Panc1 (cell line): ENCODE data around the gene TP53I11. TPM values are rescaled to one million over a fixed set of nuclear protein-coding genes. Genes with fewer than 3 reads are reported as not detected.

ENCODE experiments used
- ATAC-seq: fragments of 200-7000 bp; cut with Tn5 transposase; 2 replicates; pipeline ENCODE4 v1.9.1; 2020; ENCODE audit warnings: mild to moderate bottlenecking, moderate library complexity
- BruUV-seq: library from RNA; stranded (reverse); fragments of 400-500 nt; replicated peaks from 2 replicates; lab custom pipeline; 2021; lab: Mats Ljungman, UMichigan
- CTCF ChIA-PET: fragments of 300-600 bp; sonication (Branson Sonifier 250); formaldehyde crosslinking; loops from one replicate; lab custom pipeline; 2022; ENCODE audit warnings: antibody characterized with exemption; lab: Charles Lee
- POLR2A ChIA-PET: fragments of 300-600 bp; sonication (Branson Sonifier 250); formaldehyde crosslinking; loops from one replicate; lab custom pipeline; 2022; ENCODE audit warnings: antibody characterized with exemption; lab: Charles Lee
- DNase-seq: peaks from one replicate; pipeline ENCODE4 v3.0.0-alpha.2; 2010; ENCODE audit warnings: low read depth, low spot score
- H3K27ac ChIP-seq: 2 replicates; pipeline ENCODE4 v1.5.1; 2011; ENCODE audit warnings: mild to moderate bottlenecking, low read length, inconsistent platforms
- H3K27me3 ChIP-seq: fragments of 200-500 bp; sonication (Bioruptor generic); 2 replicates; pipeline ENCODE4 v1.6.0; 2014; ENCODE audit warnings: low read length, inconsistent platforms; ENCODE audit not compliant: control insufficient read depth, insufficient read depth
- H3K36me3 ChIP-seq: fragments of 200-500 bp; sonication (Bioruptor generic); 2 replicates; pipeline ENCODE4 v1.5.1; 2014; ENCODE audit warnings: inconsistent platforms, mild to moderate bottlenecking, low read length, moderate library complexity; ENCODE audit not compliant: control insufficient read depth, insufficient read depth
- H3K4me1 ChIP-seq: 2 replicates; pipeline ENCODE4 v1.5.1; 2011; ENCODE audit warnings: inconsistent platforms, mild to moderate bottlenecking, low read length, moderate library complexity; ENCODE audit not compliant: control insufficient read depth, insufficient read depth
- H3K4me3 ChIP-seq, 2 experiments: 2 replicates each; pipeline ENCODE4 v1.5.1; 2011 to 2012; ENCODE audit warnings: low read depth in 2 of 2, low read length in 2 of 2, mild to moderate bottlenecking in 2 of 2, inconsistent platforms in 1 of 2, moderate library complexity in 1 of 2
- H3K9me3 ChIP-seq: fragments of 200-500 bp; sonication (Bioruptor generic); 2 replicates; pipeline ENCODE4 v1.5.1; 2014; ENCODE audit warnings: low read depth, mild to moderate bottlenecking, inconsistent platforms, low read length, moderate library complexity; ENCODE audit not compliant: control insufficient read depth, insufficient read depth
- POLR2AphosphoS5 ChIP-seq: IDR thresholded peaks from 2 replicates; pipeline ENCODE4 v1.6.1; 2012; ENCODE audit warnings: mild to moderate bottlenecking, low read depth, low read length, moderate library complexity
- SIN3A ChIP-seq: IDR thresholded peaks from 2 replicates; pipeline ENCODE4 v1.6.1; 2012; ENCODE audit warnings: low read depth, mild to moderate bottlenecking, low read length, moderate library complexity, borderline replicate concordance; ENCODE audit not compliant: insufficient read depth
- TCF7L2 ChIP-seq: IDR thresholded peaks from 2 replicates; pipeline ENCODE4 v1.6.1; 2011; ENCODE audit warnings: mild to moderate bottlenecking, low read depth, low read length, inconsistent platforms
- in situ Hi-C: cut with HindIII; loops from 2 replicates; pipeline ENCODE4 v1.10.0; 2016; ENCODE audit warnings: low sequenced_read_pairs, low pct_unique_long_range_greater_than_20kb
- intact Hi-C: fragments of 100-400 bp; cut with micrococcal nuclease; formaldehyde crosslinking; loops from one replicate; pipeline ENCODE4 v1.10.0; 2022; ENCODE audit not compliant: unreplicated experiment
- total RNA-seq: library from RNA; stranded (reverse); gene quantifications from one replicate; pipeline ENCODE4 v1.2.1, GENCODE V29; 2021; ENCODE audit not compliant: unreplicated experiment
- TF ChIP-seq, protein P1 (sequence below): fragments of 450-650 bp; IDR thresholded peaks from 2 replicates; pipeline ENCODE4 v1.5.1; 2017; ENCODE audit warnings: mild to moderate bottlenecking
- TF ChIP-seq, protein P2 (sequence below), 2 experiments: IDR thresholded peaks; 2 replicates each; pipeline ENCODE4 v1.6.1; 2011 to 2012; ENCODE audit warnings: low read depth in 2 of 2, control low read depth in 1 of 2, low read length in 1 of 2, mild to moderate bottlenecking in 1 of 2, moderate library complexity in 1 of 2; ENCODE audit not compliant: insufficient read depth in 1 of 2

Gene TP53I11
- total RNA-seq, 1 experiment from 2014 or later: 132 TPM

DNA sequence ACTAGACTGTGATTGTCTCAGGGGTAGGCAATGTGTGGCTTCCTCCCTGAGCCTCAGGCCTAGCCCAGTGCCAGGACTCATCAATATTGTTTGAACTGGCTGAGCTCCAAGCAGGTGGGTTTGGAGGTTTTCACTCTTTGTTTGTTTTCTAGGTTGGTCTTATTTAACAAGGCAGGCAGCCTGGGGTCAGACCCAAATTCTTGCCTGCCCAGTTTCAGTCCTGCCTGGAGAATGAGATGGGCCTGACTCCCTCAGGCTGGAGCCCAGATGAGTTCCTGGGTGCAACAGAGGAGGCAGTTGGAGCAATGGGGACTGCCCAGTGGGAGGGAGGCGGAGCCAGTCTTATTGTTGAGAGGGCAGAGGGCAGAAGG lies 28.3 kb upstream of the TP53I11 start:
- ChIA-PET CTCF (interaction anchor here (0.6 to 1.5 kb wide), 3 partner anchors 18 to 126 kb away, joined by 3 to 6 read pairs (median 4); no protein-coding TSS in a partner anchor), POLR2A (no interaction called here)
- peaks cover 49% of the 10 kb centered on the region for H3K4me1 ChIP-seq
- no TSS peak for BruUV-seq
- TF ChIP-seq SIN3A (no peak), POLR2AphosphoS5 (peak; percentile 78)
- TF ChIP-seq, protein P1, sequence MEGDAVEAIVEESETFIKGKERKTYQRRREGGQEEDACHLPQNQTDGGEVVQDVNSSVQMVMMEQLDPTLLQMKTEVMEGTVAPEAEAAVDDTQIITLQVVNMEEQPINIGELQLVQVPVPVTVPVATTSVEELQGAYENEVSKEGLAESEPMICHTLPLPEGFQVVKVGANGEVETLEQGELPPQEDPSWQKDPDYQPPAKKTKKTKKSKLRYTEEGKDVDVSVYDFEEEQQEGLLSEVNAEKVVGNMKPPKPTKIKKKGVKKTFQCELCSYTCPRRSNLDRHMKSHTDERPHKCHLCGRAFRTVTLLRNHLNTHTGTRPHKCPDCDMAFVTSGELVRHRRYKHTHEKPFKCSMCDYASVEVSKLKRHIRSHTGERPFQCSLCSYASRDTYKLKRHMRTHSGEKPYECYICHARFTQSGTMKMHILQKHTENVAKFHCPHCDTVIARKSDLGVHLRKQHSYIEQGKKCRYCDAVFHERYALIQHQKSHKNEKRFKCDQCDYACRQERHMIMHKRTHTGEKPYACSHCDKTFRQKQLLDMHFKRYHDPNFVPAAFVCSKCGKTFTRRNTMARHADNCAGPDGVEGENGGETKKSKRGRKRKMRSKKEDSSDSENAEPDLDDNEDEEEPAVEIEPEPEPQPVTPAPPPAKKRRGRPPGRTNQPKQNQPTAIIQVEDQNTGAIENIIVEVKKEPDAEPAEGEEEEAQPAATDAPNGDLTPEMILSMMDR: no peak
- H3K27ac ChIP-seq: peak overlapping the region; percentile 91
- peak overlapping the region in 1 of 2 experiments; percentile 25; a peak in 2 of 4 replicates for H3K4me3 ChIP-seq
- in situ Hi-C loops (no loop called here), intact Hi-C loops (no loop called here)
- ATAC-seq (peak; percentile 78), DNase-seq (peak; percentile 61)
- H3K27me3 ChIP-seq: no peaks in the 10 kb centered on the region
- no peaks in the 10 kb centered on the region for H3K36me3 ChIP-seq
- H3K9me3 ChIP-seq: no peaks in the 10 kb centered on the region

DNA sequence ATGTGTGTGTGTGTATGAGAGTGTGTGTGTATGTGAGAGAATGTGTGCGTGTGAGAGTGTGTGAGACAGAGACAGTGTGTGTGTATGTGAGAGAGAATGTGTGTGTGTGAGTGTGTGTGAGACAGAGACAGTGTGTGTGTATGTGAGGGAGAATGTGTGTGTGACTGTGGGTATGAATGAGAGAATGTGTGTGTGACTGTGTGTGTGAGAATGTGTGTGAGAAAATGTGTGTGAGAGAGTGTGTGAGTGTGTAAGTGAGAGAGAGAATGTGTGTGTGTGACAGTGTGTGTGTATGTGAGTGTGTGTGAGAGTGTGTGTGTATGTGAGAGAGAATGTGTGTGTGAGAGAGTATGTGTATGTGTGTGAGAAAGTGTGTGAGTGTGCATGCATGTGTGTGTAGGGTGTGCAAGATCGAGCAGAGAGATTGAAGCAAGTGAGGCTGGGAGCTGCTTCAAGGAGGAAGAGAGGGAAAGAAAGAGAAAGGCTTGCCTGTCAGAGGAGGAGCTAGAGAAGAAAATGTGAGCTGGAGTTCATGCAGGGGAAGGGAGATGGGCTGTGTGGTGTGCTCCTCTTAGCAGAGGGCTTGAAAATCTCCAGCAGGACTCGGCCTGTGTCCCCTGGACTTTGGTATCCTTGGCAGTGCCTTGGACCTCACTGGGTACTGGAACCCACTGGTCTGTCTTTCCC lies 27.7 kb upstream of the TP53I11 start:
- Histone ChIP-seq H3K9me3 (no peaks in the 10 kb centered on the region), H3K27me3 (no peaks in the 10 kb centered on the region), H3K27ac (peak overlapping the region; percentile 91), H3K4me1 (peaks cover 49% of the 10 kb centered on the region), H3K4me3 (peak overlapping the region in 1 of 2 experiments; percentile 25; a peak in 2 of 4 replicates), H3K36me3 (no peaks in the 10 kb centered on the region)
- CTCF ChIA-PET: interaction anchor here (0.6 to 1.5 kb wide), 3 partner anchors 17 to 127 kb away, joined by 3 to 6 read pairs (median 4); no protein-coding TSS in a partner anchor
- POLR2A ChIA-PET: no interaction called here
- TF ChIP-seq, protein P1: no peak
- TF ChIP-seq TCF7L2: no peak
- TF ChIP-seq POLR2AphosphoS5: no peak
- TF ChIP-seq SIN3A: no peak
- TF ChIP-seq, protein P2, sequence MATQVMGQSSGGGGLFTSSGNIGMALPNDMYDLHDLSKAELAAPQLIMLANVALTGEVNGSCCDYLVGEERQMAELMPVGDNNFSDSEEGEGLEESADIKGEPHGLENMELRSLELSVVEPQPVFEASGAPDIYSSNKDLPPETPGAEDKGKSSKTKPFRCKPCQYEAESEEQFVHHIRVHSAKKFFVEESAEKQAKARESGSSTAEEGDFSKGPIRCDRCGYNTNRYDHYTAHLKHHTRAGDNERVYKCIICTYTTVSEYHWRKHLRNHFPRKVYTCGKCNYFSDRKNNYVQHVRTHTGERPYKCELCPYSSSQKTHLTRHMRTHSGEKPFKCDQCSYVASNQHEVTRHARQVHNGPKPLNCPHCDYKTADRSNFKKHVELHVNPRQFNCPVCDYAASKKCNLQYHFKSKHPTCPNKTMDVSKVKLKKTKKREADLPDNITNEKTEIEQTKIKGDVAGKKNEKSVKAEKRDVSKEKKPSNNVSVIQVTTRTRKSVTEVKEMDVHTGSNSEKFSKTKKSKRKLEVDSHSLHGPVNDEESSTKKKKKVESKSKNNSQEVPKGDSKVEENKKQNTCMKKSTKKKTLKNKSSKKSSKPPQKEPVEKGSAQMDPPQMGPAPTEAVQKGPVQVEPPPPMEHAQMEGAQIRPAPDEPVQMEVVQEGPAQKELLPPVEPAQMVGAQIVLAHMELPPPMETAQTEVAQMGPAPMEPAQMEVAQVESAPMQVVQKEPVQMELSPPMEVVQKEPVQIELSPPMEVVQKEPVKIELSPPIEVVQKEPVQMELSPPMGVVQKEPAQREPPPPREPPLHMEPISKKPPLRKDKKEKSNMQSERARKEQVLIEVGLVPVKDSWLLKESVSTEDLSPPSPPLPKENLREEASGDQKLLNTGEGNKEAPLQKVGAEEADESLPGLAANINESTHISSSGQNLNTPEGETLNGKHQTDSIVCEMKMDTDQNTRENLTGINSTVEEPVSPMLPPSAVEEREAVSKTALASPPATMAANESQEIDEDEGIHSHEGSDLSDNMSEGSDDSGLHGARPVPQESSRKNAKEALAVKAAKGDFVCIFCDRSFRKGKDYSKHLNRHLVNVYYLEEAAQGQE (IDR thresholded peaks at IDR 0.05; ENCODE audit: insufficient read depth in 1 of 2, low read depth in 2 of 2, low read length in 1 of 2): no peak
- BruUV-seq: no TSS peak
- in situ Hi-C loops: no loop called here
- intact Hi-C loops: no loop called here
- ATAC-seq: peak; percentile 55
- DNase-seq: no peak
